NCI-H345 treated with DMSO at 0.1 percent for 48 hours (cell line): ENCODE data around the gene SLC35F1.

ENCODE experiments used
- DNase-seq: peaks from one replicate; lab custom pipeline; 2025; ENCODE audit not compliant: unreplicated experiment; lab: John Stamatoyannopoulos, UW

The SLC35F1 gene

DNA sequence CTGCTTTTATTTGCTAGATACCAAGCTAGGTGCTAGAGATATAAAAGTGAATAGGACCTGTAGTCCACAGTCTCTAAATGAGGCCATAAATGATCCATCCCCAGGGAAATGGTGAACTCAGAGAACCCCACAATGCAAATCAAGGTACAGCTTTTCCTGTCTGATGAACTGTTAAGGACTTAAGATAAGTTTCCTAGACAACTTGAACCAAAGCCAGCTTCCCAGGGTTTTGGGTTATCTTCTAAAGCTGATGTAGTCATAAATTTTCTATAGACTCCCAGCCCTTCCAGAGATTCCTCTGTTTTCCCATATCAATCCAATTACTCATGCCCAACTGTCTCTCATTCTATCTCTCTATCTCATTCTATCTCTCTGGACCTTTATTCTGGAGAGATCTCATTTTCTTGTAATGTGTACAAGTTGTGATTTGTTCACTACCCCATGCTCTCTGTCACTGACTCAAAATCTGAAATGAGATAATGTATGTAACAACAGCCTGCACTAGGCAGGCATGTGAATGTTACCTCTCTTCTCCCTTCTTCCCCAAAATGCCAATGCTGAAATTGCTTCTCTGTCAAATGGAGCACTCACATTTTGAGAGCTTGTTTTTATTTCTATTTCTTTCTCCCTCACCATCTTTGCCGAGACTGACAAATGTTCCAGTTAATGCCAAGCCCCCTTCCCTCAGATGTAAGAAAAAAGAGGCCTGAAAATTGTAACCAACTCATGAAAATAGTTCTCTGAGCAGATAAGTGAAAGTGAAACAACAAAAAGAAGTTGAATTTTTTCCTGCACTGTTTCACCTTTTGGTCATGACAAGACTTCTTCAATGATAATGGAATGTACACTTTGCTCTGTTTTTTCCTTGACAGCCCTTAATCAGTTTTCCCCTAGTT is 279.9 kb downstream of the SLC35F1 start:
- DNase-seq, result no peak

DNA sequence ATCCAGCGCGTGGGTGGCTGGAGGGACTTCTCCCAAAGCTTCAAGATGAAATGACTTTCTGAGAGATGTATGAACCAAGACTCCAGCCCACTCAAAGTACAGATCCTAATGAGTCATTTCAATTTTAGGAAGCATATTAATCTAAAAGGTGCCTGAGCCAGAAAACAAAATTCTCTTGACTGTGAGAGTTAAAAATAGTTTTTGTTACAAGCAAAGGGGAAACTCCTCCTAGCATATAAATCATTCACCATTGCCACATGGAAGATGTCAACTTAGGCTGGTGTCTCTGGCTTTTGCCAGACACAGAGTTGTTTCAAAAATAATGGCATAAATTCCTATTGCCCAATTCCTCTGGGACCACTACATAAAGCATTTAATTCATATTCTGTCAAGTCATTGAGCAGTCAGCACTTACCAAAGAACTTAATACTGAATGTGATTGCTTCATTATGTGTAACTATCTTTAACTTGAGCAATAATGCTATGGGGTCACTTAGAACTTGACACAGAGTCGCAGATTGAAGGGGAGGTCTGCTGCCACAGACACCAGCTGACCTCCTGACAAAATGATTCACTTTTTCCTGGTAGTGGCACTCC is 280.6 kb downstream of the SLC35F1 start:
- DNase-seq, result no peak

- no peak for DNase-seq
These were observed 281.5 kb downstream of the SLC35F1 start for GRCh38 chr6:118188561-118188960.

- no peak for DNase-seq
These were observed 290.5 kb downstream of the SLC35F1 start for GRCh38 chr6:118197539-118197938.

- no peak for DNase-seq
These were observed 291.7 kb downstream of the SLC35F1 start for GRCh38 chr6:118198746-118199145.

DNA sequence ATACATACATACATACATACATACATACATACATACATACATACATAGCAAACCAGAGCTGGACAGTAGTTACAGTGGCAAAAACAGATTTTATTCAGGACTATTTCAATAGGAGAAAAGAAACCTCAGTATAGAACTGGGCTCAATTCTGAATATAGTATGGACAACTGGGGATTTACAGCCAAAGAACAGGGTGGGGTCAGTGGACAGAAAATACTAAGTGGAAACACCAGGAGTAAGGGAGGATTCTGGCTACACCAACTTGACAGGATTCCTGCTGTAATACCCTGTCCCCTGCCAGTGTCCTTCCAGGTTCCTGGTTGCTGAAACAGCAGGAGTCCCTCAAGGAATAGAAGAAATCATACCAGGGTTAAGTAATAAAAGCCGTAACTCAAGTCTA is 293.1 kb downstream of the SLC35F1 start:
- DNase-seq, result no peak

DNA sequence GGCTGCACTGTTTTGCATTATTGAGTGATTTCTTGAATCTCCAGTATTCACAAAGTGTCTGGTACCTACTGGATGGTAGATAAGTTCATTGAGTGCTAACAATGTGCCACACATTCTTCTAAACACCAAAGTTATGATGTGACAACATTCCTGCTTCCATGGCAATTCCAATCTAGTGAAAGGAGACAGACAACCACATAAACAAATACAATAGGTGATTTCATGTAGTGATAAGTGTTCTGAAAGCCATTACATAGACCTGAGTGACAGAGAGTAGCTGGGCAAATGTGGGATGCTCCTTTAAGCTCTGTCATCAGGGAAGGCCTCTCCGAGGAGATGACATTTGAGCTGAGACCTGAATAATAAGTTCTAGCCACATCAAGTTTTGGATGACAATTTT is 295.5 kb downstream of the SLC35F1 start:
- DNase-seq, result no peak

- no peak for DNase-seq
These were observed 296.5 kb downstream of the SLC35F1 start for GRCh38 chr6:118203545-118203944.

DNA sequence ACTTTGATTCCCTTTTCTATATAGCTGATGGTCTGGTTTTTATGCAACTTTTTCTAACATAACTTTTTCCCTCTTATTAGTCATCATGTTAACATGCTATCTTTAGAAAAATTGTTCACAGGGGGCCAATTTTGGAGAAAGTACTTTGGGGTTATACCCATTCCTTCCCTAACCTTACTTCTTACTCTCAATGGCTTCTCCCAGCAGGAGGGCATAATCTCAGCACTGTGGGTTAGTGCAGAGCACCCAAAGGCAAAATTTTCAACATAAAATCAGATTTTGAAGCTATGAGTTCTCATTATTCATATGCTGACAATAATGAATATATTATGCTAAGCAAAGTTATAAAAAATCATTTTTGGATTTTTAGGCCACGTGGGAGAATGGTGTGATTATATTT is 299.2 kb downstream of the SLC35F1 start:
- DNase-seq, result no peak

DNA sequence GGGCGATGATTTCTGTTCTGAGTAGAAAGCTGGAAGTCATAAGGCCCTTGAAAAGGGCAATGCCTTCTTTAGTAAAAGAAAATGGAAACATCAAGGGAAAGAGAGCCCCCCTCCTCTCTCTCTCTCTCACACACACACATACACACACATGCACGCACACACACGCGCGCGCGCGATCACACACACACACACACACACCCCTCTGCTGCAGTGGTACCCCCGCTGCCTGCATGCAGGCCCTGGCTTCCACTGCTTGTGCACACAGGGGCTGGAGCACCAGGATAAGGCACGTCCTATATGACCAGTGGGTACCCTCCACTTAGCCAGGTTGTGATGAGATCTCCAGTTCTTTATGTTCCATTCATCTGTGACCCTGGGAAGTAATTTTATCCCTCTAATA is 300.9 kb downstream of the SLC35F1 start:
- DNase-seq, result peak; percentile 26

DNA sequence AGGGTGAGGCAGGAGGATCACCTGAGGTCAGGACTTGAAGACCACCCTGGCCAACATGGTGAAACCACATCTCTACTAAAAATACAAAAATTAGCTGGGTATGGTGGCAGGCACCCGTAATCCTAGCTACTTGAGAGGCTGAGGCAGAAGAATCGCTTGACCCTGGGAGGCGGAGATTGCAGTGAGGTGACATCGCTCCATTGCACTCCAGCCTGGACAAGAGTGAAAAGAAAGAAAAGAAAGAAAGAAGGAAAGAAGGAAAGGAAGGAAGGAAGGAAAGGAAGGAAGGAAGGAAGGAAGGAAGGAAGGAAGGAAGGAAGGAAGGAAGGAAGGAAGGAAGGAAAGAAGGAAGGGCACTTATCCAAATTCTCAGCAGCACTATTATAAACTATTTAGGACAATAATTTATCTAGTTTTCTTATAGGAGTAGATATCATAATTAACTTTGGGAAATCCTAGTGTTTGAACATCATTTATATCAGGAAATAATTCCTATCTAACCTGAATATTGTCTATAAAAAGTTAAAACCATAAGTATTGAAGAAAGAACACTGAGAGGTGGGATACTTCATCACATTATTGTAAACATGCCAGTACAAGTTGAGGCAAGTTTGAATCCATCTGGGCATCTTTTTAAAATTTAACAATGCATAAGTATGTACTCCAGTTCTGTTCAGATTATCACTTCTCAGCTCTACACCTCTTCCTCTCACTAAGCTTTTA is 305.5 kb downstream of the SLC35F1 start:
- no peak for DNase-seq

DNA sequence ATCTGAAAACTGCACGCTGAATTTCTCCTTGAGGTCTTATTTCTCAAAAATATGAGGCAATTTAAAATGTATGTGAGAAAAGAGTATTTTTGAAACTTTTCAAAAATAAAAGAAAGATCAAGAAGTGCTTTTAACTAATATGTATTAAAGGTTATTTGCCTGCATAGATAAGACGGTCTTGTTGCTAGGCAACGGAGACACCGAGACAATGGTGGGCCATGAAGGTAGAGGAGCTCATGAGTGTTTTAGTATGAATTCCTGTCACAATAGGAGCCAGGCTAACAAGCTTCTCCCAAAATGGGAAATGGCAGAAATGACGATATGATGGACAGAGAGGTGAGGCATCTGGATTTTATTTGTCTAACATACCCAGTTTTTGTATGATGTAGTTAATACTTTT is 308.2 kb downstream of the SLC35F1 start:
- no peak for DNase-seq

DNA sequence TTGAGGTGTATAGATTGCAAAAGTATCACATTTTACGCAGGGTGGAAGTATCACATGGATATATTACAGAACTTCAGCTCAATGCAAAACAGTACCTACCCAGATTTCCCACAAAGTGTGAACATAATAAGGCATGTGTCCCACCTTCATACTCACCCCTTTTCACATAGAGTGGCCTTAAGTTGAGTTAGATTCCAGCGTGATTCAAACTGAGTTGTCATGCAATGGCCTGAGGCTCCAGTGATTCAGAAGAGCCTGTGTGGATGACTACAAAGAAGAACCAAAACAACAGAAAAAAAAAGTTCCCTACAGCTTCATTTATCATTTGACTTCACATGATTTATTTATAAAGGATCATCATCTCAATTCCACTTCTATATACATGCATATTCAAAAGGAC is 309.7 kb downstream of the SLC35F1 start:
- DNase-seq, result no peak

- no peak for DNase-seq
These were observed 311.1 kb downstream of the SLC35F1 start for GRCh38 chr6:118218156-118218555.

GRCh38 chr6:118220429-118221128 is 313.5 kb downstream of the SLC35F1 start:
- no peak for DNase-seq

DNA sequence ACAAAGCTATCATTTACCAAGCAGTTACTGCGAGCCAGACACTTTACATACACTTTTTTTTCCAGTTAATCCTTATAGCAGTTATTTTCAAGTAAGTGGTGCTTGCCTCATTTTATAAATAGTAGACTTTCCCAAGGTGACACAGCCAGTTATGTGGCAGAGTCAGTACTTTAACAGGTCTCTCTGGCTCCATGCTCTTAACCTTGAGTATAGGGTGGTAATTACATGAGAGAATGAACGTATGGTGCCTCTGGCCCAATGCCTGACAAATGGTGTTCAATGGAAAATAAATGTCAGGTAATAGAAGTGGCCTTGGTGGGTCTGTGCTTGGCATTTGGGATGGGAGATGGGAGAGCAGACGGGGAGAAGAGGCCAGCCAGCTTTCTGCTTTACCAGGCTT is 316.3 kb downstream of the SLC35F1 start:
- DNase-seq, result no peak

DNA sequence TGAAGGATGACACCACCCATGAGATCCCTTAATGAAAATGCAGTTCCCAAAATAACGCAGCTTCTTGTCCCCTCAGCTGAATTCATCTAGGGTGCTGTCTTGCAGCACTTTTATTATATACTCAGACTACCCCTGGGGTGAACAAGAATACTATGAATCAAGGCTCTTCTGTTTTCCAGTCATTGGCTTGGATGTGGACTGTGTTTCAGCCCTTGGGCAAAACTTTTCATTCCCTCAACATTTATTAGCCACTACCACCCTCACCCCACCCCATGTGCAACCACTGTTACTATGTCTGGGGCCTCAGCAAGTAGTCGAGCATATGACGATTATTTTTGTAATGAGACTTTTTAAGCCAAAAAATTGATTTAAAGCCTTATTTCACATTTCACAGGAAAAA is 321.8 kb downstream of the SLC35F1 start:
- no peak for DNase-seq

- DNase-seq, result no peak
These were observed 333.9 kb downstream of the SLC35F1 start for GRCh38 chr6:118240878-118241528.

- DNase-seq, result no peak
These were observed 339.3 kb downstream of the SLC35F1 start for GRCh38 chr6:118246406-118246805.

GRCh38 chr6:118248171-118248570 is 341.1 kb downstream of the SLC35F1 start:
- no peak for DNase-seq

- DNase-seq, result no peak
These were observed 342.6 kb downstream of the SLC35F1 start for GRCh38 chr6:118249680-118250079.
